HG02943 (cell line): ENCODE data around the gene CHRNA10.

ENCODE experiments used
- ATAC-seq: cut with Tn5 transposase; IDR thresholded peaks from one replicate; pipeline ENCODE4 v1.9.1; 2021; ENCODE audit warnings: mild to moderate bottlenecking, low read depth, moderate library complexity; ENCODE audit not compliant: unreplicated experiment

The CHRNA10 gene, protein sequence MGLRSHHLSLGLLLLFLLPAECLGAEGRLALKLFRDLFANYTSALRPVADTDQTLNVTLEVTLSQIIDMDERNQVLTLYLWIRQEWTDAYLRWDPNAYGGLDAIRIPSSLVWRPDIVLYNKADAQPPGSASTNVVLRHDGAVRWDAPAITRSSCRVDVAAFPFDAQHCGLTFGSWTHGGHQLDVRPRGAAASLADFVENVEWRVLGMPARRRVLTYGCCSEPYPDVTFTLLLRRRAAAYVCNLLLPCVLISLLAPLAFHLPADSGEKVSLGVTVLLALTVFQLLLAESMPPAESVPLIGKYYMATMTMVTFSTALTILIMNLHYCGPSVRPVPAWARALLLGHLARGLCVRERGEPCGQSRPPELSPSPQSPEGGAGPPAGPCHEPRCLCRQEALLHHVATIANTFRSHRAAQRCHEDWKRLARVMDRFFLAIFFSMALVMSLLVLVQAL

GRCh38 chr11:3671334-3672254, at the start of gene CHRNA10:
CHRNA10 (minus strand) TSS chr11:3671384; CDS start chr11:3671312, 72 bp downstream.
- no peak for ATAC-seq

DNA sequence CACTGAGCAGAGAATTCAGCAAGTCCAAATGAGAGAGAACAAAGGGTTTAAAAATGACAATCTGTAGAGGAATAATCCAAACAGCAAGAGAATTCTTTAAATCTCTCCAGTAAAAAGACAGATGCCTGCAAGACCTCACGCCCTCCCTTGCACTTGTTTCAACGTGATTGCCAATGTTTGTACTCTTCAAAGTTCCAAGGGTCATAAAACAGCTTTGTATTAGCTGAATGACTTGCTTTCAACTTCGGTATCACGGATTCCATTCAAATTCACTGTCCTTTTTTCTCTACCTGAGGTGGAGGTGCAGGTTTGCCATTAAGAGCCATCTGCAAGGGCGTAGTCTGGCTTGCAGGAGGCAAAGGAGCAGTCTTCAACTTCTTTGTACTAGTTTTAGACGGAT, 41.1 kb upstream of the CHRNA10 start:
- no peak for ATAC-seq

DNA sequence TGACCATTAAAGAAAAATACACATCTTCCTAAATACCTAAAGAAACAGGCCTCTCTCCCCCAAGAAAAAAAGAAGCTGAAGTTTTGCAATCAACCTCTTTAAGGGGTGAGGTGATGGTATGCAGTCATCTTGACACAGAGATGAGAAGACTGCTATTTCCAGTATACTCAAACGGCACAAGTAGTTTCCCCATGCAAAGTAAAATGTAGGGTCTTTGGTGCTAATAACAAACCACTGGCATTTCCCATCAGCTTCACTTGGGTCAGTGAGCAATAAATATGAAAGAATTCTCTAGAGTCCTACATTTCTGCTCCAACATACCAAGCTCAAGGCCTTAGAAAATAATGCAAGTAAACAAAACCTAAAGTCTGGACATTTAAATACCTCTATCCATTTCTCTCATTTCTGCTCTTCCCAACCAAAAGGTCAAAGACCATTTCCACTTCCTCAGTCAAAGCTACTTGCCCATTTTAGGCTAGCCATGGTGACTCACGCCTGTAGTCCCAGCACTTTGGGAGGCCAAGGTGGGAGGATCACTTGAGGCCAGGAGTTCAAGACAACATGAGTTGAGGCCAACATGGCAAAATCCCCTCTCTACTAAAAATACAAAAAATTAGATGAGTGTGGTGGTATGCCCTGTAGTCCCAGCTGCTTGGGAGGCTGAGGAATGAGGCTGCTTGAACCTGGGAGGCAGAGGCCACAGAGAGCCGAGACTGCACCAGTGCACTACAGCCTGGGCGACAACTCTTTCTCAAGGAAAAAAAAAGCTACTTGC, 39.5 kb upstream of the CHRNA10 start:
- no peak for ATAC-seq

- no peak for ATAC-seq
Measured at GRCh38 chr11:3709977-3710376, 38.8 kb upstream of the CHRNA10 start.

- ATAC-seq, result no peak
Measured at GRCh38 chr11:3707176-3707575, 36.0 kb upstream of the CHRNA10 start.

- ATAC-seq, result no peak
Measured at GRCh38 chr11:3703383-3703782, 32.2 kb upstream of the CHRNA10 start.

- no peak for ATAC-seq
Measured at GRCh38 chr11:3700910-3701309, 29.7 kb upstream of the CHRNA10 start.

GRCh38 chr11:3700410-3700809, 29.2 kb upstream of the CHRNA10 start:
- ATAC-seq, result no peak

- ATAC-seq, result no peak
Measured at GRCh38 chr11:3686751-3687150, 15.6 kb upstream of the CHRNA10 start.

DNA sequence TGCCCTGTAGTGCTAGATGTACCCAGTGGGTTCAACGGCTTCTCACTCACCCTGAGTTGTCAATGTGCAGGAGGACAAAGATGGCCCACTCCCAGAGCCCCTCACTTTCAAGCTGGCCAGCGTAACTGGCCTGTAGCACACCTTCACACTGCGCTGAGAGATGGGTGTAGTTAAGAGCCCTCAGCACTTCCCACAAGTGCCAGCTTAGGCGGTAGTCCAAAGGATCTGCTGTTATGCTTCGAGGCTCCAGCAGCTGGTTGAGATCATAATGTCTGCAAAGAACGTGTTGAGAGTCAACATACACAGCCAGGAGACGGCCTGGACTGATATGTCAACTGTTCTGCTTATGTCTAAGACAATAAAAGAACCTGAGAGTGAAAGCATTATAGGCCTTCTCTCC, 14.7 kb upstream of the CHRNA10 start:
- no peak for ATAC-seq

DNA sequence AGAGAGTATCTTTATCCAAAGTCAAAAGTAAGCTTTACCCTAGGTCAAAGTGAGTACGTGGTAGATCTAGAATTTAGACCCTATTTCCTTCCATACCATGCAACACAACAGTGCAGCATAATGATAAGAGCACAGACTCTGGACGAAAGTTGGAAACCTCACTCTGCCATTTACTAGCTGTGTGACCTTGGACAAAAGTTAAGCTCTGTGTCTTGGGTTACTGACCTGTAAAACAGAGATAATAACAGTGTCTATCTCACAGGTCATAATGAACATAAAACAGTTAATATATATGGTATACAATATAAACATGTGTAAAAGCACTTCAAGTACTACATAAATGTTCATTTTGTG, 13.6 kb upstream of the CHRNA10 start:
- ATAC-seq, result no peak

GRCh38 chr11:3684129-3684818, 13.1 kb upstream of the CHRNA10 start:
- ATAC-seq, result no peak

GRCh38 chr11:3683039-3683438, 11.9 kb upstream of the CHRNA10 start:
- no peak for ATAC-seq

- no peak for ATAC-seq
Measured at GRCh38 chr11:3679077-3679476, 7.9 kb upstream of the CHRNA10 start.

DNA sequence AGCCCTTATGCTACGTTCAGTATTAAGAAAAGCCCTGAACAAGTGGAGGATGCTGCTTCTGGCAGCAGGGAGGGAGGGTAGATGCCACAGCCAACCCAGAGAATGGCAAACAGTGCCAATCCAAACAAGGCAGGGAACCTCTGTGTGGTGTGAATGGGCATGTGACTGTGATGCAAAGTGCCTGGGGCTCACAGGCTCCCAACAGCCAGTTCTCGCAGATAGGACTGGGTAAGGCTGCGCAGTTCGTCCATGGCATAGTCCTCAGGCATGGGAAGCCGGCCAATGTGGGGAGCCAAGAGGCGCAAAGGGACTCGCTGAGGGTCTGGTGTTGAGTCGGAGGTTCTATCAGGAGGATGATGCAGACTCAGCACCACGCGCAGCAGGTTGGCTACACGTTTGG, 4.8 kb upstream of the CHRNA10 start:
- no peak for ATAC-seq

DNA sequence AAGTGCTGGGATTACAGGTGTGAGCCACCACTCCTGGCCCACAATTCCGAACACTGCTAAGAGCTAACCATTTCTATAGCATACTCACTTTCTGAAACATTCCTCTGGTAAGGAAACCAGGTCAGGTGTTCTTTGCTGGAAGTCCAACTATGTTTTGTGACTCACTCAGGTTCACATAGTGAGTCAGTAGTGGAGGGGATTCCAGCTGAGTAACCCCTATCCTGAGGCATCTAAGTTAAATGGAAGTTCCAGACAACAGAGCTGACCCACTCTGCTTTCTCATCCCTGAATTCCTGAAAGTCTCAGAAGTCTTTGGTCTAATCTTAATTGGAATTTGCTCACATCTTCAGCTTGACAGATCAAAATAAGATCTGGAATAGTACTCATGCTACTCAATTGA, 3.0 kb upstream of the CHRNA10 start:
- no peak for ATAC-seq

- ATAC-seq, result no peak
Measured at GRCh38 chr11:3669742-3670183, 1.4 kb downstream of the CHRNA10 start.

- no peak for ATAC-seq
Measured at GRCh38 chr11:3669128-3669527, 2.1 kb downstream of the CHRNA10 start.

DNA sequence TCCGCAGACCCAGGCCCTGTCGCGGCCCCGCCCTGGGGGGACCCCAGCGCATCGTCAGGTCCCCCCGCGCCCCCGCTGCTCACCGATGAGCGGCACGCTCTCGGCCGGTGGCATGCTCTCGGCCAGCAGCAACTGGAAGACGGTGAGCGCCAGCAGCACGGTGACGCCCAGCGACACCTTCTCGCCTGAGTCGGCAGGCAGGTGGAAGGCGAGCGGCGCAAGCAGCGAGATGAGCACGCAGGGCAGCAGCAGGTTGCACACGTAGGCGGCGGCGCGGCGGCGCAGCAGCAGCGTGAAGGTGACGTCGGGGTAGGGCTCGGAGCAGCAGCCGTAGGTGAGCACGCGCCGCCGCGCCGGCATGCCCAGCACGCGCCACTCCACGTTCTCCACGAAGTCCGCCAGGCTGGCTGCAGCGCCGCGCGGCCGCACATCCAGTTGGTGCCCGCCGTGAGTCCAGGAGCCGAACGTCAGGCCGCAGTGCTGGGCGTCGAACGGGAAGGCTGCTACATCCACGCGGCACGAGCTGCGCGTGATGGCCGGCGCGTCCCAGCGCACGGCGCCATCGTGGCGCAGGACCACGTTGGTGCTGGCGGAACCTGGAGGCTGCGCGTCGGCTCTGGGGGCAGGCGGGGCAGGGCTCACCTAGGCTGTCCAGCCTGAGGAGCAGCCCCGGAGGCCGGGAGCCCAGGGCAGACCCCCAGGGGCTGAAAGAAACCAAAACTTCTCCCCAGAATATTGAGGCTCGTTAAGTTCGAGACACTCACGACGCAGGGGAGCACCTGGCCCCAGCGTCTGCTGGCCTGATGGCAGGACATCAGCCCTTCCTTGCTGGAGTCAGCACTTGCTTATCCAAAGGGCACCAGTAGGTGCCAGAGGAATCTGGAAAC, 3.8 kb downstream of the CHRNA10 start:
- no peak for ATAC-seq
